ENCODE data around the gene MFAP3.

DNA sequence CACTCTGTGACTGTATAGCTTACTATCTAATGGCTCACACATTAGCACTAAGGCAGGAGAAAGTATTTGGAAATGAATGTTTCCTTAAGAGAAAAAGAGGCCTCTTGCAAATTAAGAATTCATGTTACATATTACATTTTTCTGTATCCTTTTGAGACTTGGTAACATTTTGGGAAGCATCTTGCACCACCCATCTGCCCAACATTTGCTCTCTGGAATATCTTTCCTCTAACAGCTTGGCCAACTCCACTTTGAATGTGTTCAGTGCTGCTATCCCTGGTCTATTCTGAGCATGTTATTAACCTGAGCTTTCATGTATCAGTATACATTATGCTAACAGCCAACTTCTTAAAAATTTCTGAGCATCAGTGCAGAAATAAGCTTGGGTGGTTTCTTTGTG is 27.2 kb downstream of the MFAP3 start:
- TF ChIP-seq, protein P1, sequence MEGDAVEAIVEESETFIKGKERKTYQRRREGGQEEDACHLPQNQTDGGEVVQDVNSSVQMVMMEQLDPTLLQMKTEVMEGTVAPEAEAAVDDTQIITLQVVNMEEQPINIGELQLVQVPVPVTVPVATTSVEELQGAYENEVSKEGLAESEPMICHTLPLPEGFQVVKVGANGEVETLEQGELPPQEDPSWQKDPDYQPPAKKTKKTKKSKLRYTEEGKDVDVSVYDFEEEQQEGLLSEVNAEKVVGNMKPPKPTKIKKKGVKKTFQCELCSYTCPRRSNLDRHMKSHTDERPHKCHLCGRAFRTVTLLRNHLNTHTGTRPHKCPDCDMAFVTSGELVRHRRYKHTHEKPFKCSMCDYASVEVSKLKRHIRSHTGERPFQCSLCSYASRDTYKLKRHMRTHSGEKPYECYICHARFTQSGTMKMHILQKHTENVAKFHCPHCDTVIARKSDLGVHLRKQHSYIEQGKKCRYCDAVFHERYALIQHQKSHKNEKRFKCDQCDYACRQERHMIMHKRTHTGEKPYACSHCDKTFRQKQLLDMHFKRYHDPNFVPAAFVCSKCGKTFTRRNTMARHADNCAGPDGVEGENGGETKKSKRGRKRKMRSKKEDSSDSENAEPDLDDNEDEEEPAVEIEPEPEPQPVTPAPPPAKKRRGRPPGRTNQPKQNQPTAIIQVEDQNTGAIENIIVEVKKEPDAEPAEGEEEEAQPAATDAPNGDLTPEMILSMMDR (IDR thresholded peaks at IDR 0.05 in 2 of 3, conservative IDR thresholded peaks at IDR 0.05 in 1 of 3; ENCODE audit: control insufficient read depth in 2 of 3, extremely low read depth in 1 of 3, insufficient read depth in 1 of 3, low read depth in 3 of 3, low read length in 3 of 3) = no peak
- TF ChIP-seq PML (IDR thresholded peaks at IDR 0.05; ENCODE audit: low read length) (no peak), GABPA (IDR thresholded peaks at IDR 0.05; ENCODE audit: low read depth) (no peak)

All from GM12878 (cell line).